SK-N-SH (cell line): ENCODE measurements around the gene MAP4K3. TPM values are rescaled to one million over a fixed set of nuclear protein-coding genes. Genes with fewer than 3 reads are reported as not detected.
A peak's percentile ranks its signal among the peaks of the same experiment; 100 is the strongest.

ENCODE experiments used
- CTCF ChIA-PET: fragments of 300-600, 350-600 bp; formaldehyde crosslinking; extraction: SDS; loops from one replicate; lab custom pipeline; 2021; lab: Yijun Ruan, JAX
- POLR2A ChIA-PET: fragments of 350-600 bp; sonication (Branson Sonifier 250); formaldehyde crosslinking; extraction: SDS; loops from one replicate; lab custom pipeline; 2020; ENCODE audit warnings: antibody characterized with exemption, inconsistent platforms; lab: Yijun Ruan, JAX
- DNase-seq: peaks from one replicate; pipeline ENCODE4 v3.0.0; 2012
- H2AFZ ChIP-seq: fragments of 200-600 bp; sonication (generic); 2 replicates; pipeline ENCODE4 v1.8.1; 2016; ENCODE audit warnings: antibody characterized with exemption, mild to moderate bottlenecking, low read depth
- H3F3A ChIP-seq: fragments of 200-600 bp; sonication (generic); replicated peaks from 2 replicates; pipeline ENCODE3; 2016; ENCODE audit warnings: antibody characterized with exemption, mild to moderate bottlenecking; ENCODE audit not compliant: insufficient read depth
- H3K27ac ChIP-seq, 2 experiments: fragments of 200-500 bp in 1 of 2; fragments of 200-600 bp in 1 of 2; sonication (Bioruptor generic) in 1 of 2; sonication (generic), shearing (Covaris generic) in 1 of 2; 2 replicates each; pipeline versions ENCODE4 v1.5.1 to v1.6.1; 2014 to 2016; ENCODE audit warnings: low read depth in 2 of 2, inconsistent platforms in 1 of 2, low read length in 1 of 2, mild to moderate bottlenecking in 1 of 2, mixed read lengths in 1 of 2
- H3K27me3 ChIP-seq: fragments of 200-600 bp; sonication (generic), shearing (Covaris generic); 2 replicates; pipeline ENCODE4 v1.6.1; 2016; ENCODE audit warnings: mixed run types; ENCODE audit not compliant: insufficient read depth
- H3K36me3 ChIP-seq, 2 experiments: fragments of 200-500 bp in 1 of 2; fragments of 200-600 bp in 1 of 2; sonication (Bioruptor generic) in 1 of 2; sonication (generic) in 1 of 2; replicated peaks in 1 of 2; 2 replicates each; pipeline versions ENCODE3 to v1.5.1; 2014 to 2016; ENCODE audit warnings: low read length in 1 of 2, mild to moderate bottlenecking in 1 of 2; ENCODE audit not compliant: insufficient read depth in 2 of 2, control insufficient read depth in 1 of 2
- H3K4me1 ChIP-seq, 2 experiments: fragments of 200-500 bp in 1 of 2; fragments of 200-600 bp in 1 of 2; sonication (Bioruptor generic) in 1 of 2; sonication (generic), shearing (Covaris generic) in 1 of 2; 2 replicates each; pipeline versions ENCODE4 v1.5.1 to v1.6.1; 2014 to 2016; ENCODE audit warnings: low read depth in 1 of 2, low read length in 1 of 2, mixed run types in 1 of 2; ENCODE audit not compliant: insufficient read depth in 2 of 2, control insufficient read depth in 1 of 2
- H3K4me2 ChIP-seq: fragments of 200-600 bp; sonication (generic), shearing (Covaris generic); 2 replicates; pipeline ENCODE4 v1.6.1; 2017; ENCODE audit warnings: mixed run types
- H3K4me3 ChIP-seq, 2 experiments: fragments of 200-500 bp in 1 of 2; fragments of 200-600 bp in 1 of 2; sonication (Bioruptor generic) in 1 of 2; sonication (generic), shearing (Covaris generic) in 1 of 2; 2 replicates each; pipeline versions ENCODE4 v1.5.1 to v1.8.1; 2014 to 2016; ENCODE audit warnings: low read depth in 2 of 2, inconsistent platforms in 1 of 2, low read length in 1 of 2, mild to moderate bottlenecking in 1 of 2, mixed read lengths in 1 of 2, moderate library complexity in 1 of 2
- H3K79me2 ChIP-seq: fragments of 200-600 bp; sonication (generic); 2 replicates; pipeline ENCODE4 v1.8.1; 2017; ENCODE audit warnings: mild to moderate bottlenecking; ENCODE audit not compliant: insufficient read depth
- H3K9ac ChIP-seq: fragments of 200-600 bp; sonication (generic); 2 replicates; pipeline ENCODE4 v1.6.1; 2017; ENCODE audit warnings: mixed run types
- H3K9me2 ChIP-seq: fragments of 200-600 bp; sonication (generic); 2 replicates; pipeline ENCODE4 v1.6.1; 2017; ENCODE audit warnings: mixed run types
- H3K9me3 ChIP-seq: fragments of 200-600 bp; sonication (generic); 2 replicates; pipeline ENCODE4 v1.6.1; 2017; ENCODE audit warnings: mixed run types, mild to moderate bottlenecking, moderate library complexity
- H4K20me1 ChIP-seq: fragments of 200-600 bp; sonication (generic); 2 replicates; pipeline ENCODE4 v1.6.1; 2017; ENCODE audit warnings: mild to moderate bottlenecking, mixed run types; ENCODE audit not compliant: insufficient read depth
- CTCF ChIP-seq: fragments of 200-600 bp; sonication (generic); IDR thresholded peaks from 2 replicates; pipeline ENCODE4 v1.6.1; 2017; ENCODE audit warnings: antibody characterized with exemption, mild to moderate bottlenecking, moderate library complexity
- EZH2phosphoT487 ChIP-seq: fragments of 200-600 bp; sonication (generic); IDR thresholded peaks from 2 replicates; pipeline ENCODE4 v1.6.1; 2017; ENCODE audit warnings: low read depth, mixed run types, mild to moderate bottlenecking, antibody characterized with exemption, moderate library complexity, borderline replicate concordance
- FOSL2 ChIP-seq: IDR thresholded peaks from 2 replicates; pipeline ENCODE4 v1.4.0; 2012; ENCODE audit warnings: low read depth, mild to moderate bottlenecking, moderate library complexity, borderline replicate concordance
- FOXJ3 ChIP-seq: sonication (generic); formaldehyde crosslinking; IDR thresholded peaks from 2 replicates; pipeline ENCODE4 v1.5.1; 2020; ENCODE audit warnings: mild to moderate bottlenecking, missing genetic modification reagents
- FOXM1 ChIP-seq: IDR thresholded peaks from 2 replicates; pipeline ENCODE4 v1.4.0; 2012; ENCODE audit warnings: low read depth, mild to moderate bottlenecking
- GABPA ChIP-seq: IDR thresholded peaks from 2 replicates; pipeline ENCODE4 v1.4.0; 2012; ENCODE audit warnings: low read depth, mild to moderate bottlenecking
- GATA2 ChIP-seq: sonication (generic); formaldehyde crosslinking; IDR thresholded peaks from 2 replicates; pipeline ENCODE4 v1.5.0; 2020; ENCODE audit warnings: mild to moderate bottlenecking, missing genetic modification reagents
- IRF3 ChIP-seq: fragments of 150-350 bp; IDR thresholded peaks from 2 replicates; pipeline ENCODE4 v1.6.1; 2016; ENCODE audit warnings: mild to moderate bottlenecking, low read depth, low read length
- JUND ChIP-seq: IDR thresholded peaks from 2 replicates; pipeline ENCODE4 v1.4.0; 2012
- MAX ChIP-seq: IDR thresholded peaks from 2 replicates; pipeline ENCODE4 v1.4.0; 2012; ENCODE audit warnings: low read depth
- MEF2A ChIP-seq: IDR thresholded peaks from 2 replicates; pipeline ENCODE4 v1.4.0; 2012; ENCODE audit warnings: low read depth, borderline replicate concordance
- PBX3 ChIP-seq: IDR thresholded peaks from 2 replicates; pipeline ENCODE4; 2012
- POLR2AphosphoS5 ChIP-seq: IDR thresholded peaks from 2 replicates; pipeline ENCODE4 v1.6.1; 2012; ENCODE audit warnings: low read depth, low read length
- RAD21 ChIP-seq: IDR thresholded peaks from 2 replicates; pipeline ENCODE4 v1.6.1; 2012; ENCODE audit warnings: mild to moderate bottlenecking, low read length
- RCOR1 ChIP-seq: fragments of 150-350 bp; IDR thresholded peaks from 2 replicates; pipeline ENCODE4 v1.6.1; 2017; ENCODE audit warnings: antibody characterized with exemption, low read length
- RXRA ChIP-seq: IDR thresholded peaks from 2 replicates; pipeline ENCODE4 v1.4.0; 2012; ENCODE audit warnings: low read depth, mild to moderate bottlenecking, borderline replicate concordance
- SMC3 ChIP-seq: IDR thresholded peaks from 2 replicates; pipeline ENCODE4 v1.6.1; 2012; ENCODE audit warnings: low read depth, low read length, improper control_type of control experiment
- USF1 ChIP-seq: IDR thresholded peaks from 2 replicates; pipeline ENCODE4 v1.4.0; 2012; ENCODE audit warnings: low read depth, borderline replicate concordance
- USF2 ChIP-seq: fragments of 150-350 bp; IDR thresholded peaks from 2 replicates; pipeline ENCODE4 v1.6.1; 2017; ENCODE audit warnings: antibody characterized with exemption, low read length, low read depth, borderline replicate concordance
- YY1 ChIP-seq: IDR thresholded peaks from 2 replicates; pipeline ENCODE4 v1.4.0; 2012; ENCODE audit warnings: low read depth, mild to moderate bottlenecking
- WGBS: methylation state at CpG from one replicate; pipeline ENCODE4 v1.1.6; 2017; ENCODE audit warnings: low lambda C conversion rate; 5-methylcytosine and 5-hydroxymethylcytosine counted together
- polyA plus RNA-seq, 3 experiments: library from polyadenylated mRNA; depleted of rRNA; stranded (reverse); fragments of >200 nt; gene quantifications; 2 replicates each; pipeline ENCODE4 v1.2.3, GENCODE V29; 2012

MAP4K3 gene
- polyA plus RNA-seq, 1 of the 3 experiments (the other 2 are of a cell fraction) = 8.8 TPM

GRCh38 chr2:39306626-39307025, 130.5 kb downstream of the MAP4K3 start (continued):
- peak; percentile 38; the same call in 1 of the 2 replicates for TF ChIP-seq PBX3
- no peak for TF ChIP-seq USF1
- no peak for TF ChIP-seq SMC3
- no peak for TF ChIP-seq GABPA
- TF ChIP-seq GATA2 (CRISPR knock-in tag) = no peak
- no peak for TF ChIP-seq IRF3
- TF ChIP-seq POLR2AphosphoS5 = no peak
- TF ChIP-seq YY1 = no peak

GRCh38 chr2:39304729-39305128, 132.4 kb downstream of the MAP4K3 start:
- Histone ChIP-seq H3F3A (peaks cover 6% of the 10 kb centered on the region), H4K20me1 (no peaks in the 10 kb centered on the region), H3K4me1 (peaks cover 0 to 7% of the 10 kb centered on the region in 2 experiments; a peak in 2 of 4 replicates), H3K9me3 (no peaks in the 10 kb centered on the region), H3K27ac (peak overlapping the region; percentile 19 to 36; a peak in 2 of 4 replicates), H3K27me3 (no peaks in the 10 kb centered on the region), H3K36me3 (peaks cover 2 to 15% of the 10 kb centered on the region in 2 experiments), H3K9me2 (no peaks in the 10 kb centered on the region), H3K79me2 (no peaks in the 10 kb centered on the region; the same call in 1 of the 2 replicates), H3K4me3 (no peak overlapping the region), H3K9ac (no peak overlapping the region), H2AFZ (no peak overlapping the region), H3K4me2 (no peak overlapping the region)
- no peak for TF ChIP-seq FOSL2
- no peak for TF ChIP-seq FOXJ3 (CRISPR knock-in tag)
- 94% methylated on average over 4 of the region's 4 CpGs for WGBS
- ChIA-PET POLR2A (no interaction called here), CTCF (no interaction called here)
- DNase-seq = no peak

GRCh38 chr2:39304200-39304599, 132.9 kb downstream of the MAP4K3 start:
- Histone ChIP-seq H3K4me2 (no peak overlapping the region), H3K9me3 (no peaks in the 10 kb centered on the region), H3K27ac (peak overlapping the region; percentile 19 to 44; a peak in 2 of 4 replicates), H3K9ac (no peak overlapping the region), H3K4me3 (no peak overlapping the region), H3K9me2 (no peaks in the 10 kb centered on the region), H3K27me3 (no peaks in the 10 kb centered on the region), H3K79me2 (no peaks in the 10 kb centered on the region; the same call in 1 of the 2 replicates), H3K36me3 (peaks cover 4 to 12% of the 10 kb centered on the region in 2 experiments), H3K4me1 (peaks cover 0 to 7% of the 10 kb centered on the region in 2 experiments; a peak in 2 of 4 replicates), H2AFZ (no peak overlapping the region), H4K20me1 (no peaks in the 10 kb centered on the region), H3F3A (peaks cover 6% of the 10 kb centered on the region)
- WGBS = 63% methylated on average over 1 of the region's 1 CpG
- ChIA-PET POLR2A (no interaction called here), CTCF (interaction anchor here (1.3 kb wide), 1 partner anchor 76 kb away, joined by 3 read pairs; no protein-coding TSS in a partner anchor)
- DNase-seq = no peak
- TF ChIP-seq RCOR1 = no peak
- TF ChIP-seq EZH2phosphoT487 = no peak
- no peak for TF ChIP-seq SMC3
- TF ChIP-seq MAX = no peak
- TF ChIP-seq POLR2AphosphoS5 = peak; percentile 58; the same call in 1 of the 2 replicates
- 0 out of 2 replicates have a peak, but pooled peaks have one; percentile 51 for TF ChIP-seq RXRA
- no peak for TF ChIP-seq FOXJ3 (CRISPR knock-in tag)
- TF ChIP-seq MEF2A = peak; percentile 62; the same call in 1 of the 2 replicates
- no peak for TF ChIP-seq CTCF
- no peak for TF ChIP-seq RAD21
- TF ChIP-seq FOXM1 = 0 out of 2 replicates have a peak, but pooled peaks have one; percentile 62
- TF ChIP-seq USF2 = no peak
- TF ChIP-seq JUND = peak; percentile 71
